ENCODE results near the gene PRPF38B.
"Not testable (repeated sequence)": the region's sequence is repeated elsewhere in the genome, so short reads cannot be mapped to it uniquely, and the experiment has no call there.

PRPF38B gene, protein sequence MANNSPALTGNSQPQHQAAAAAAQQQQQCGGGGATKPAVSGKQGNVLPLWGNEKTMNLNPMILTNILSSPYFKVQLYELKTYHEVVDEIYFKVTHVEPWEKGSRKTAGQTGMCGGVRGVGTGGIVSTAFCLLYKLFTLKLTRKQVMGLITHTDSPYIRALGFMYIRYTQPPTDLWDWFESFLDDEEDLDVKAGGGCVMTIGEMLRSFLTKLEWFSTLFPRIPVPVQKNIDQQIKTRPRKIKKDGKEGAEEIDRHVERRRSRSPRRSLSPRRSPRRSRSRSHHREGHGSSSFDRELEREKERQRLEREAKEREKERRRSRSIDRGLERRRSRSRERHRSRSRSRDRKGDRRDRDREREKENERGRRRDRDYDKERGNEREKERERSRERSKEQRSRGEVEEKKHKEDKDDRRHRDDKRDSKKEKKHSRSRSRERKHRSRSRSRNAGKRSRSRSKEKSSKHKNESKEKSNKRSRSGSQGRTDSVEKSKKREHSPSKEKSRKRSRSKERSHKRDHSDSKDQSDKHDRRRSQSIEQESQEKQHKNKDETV

DNA sequence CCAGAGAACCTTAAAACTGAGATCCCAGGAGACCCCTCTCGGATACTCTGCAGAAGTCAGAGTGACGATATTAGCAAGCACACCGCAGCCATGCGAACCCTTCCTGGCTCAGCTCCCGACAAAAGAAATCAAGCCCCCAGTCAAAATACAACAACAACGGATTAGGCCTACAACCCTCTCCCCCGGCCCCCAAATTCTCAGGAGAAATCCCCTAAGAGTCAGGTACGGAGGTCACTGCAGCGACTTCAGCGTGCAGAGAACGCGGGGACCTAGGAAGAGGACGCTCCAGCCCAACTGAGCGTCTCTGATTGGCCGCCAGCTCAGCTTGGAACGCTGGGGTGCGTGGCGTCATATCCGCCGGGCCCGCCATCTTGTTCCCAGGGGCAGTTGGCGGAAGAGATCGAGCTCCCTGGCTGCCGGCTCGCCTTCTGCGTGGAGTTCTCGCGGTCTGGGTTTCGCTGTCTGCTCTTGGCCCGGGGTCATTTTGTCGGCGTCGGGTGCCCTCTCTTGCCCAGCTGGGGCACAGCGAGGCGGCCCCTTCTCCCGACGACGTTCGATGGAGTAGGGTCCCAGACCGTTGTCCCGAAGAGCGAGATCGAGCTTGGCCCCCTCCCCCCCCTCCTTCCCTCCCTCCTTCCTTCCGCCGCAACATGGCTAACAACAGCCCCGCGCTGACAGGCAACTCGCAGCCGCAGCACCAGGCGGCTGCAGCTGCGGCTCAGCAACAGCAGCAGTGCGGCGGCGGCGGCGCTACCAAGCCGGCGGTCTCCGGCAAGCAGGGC is at the start of gene PRPF38B:
TSS of gene PRPF38B (plus strand) at position 369 of the 782 bp plus-strand sequence. CDS start at position 651, 282 bp downstream.
- peak; percentile 89 for DNase-seq

DNA sequence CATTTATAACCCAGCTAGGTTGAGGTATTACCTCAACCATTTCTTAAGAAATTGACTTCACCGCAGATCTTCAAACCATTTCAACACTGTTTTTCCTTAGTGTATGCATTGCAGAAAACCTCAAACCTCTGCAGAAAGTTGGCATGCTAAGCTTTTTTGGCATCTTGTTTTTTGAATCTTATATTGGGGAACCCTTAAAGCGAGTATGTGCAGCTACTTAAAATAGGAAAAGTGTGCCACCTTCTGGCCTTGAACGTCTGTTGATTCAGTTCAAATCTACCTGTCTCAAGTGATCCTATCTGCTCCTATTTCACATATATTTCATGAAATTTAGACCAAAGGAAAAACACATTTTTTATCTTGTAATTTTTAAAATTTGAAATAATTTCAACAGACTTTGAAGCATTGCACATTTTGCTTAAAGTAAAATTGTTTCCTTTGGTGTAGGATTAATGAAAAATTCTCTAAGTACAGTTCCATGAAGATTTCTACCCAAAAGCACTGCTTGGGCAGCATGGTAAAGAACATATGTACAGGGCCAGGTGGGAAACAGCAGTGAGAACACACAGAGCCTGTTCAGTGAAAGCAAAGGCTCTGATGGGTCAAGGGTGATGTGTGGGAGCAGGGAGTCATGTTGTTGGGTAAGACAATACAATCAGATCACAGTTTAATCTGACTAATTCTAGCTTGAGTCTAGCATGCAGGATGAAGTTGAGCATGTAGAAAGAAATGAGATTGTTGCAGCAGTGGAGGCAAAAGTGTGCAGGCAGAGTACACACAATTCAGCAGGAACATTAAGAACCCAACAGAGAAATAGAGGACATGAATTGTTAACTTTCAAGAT is 48.4 kb upstream of the PRPF38B start:
- DNase-seq, result peak; percentile 27

DNA sequence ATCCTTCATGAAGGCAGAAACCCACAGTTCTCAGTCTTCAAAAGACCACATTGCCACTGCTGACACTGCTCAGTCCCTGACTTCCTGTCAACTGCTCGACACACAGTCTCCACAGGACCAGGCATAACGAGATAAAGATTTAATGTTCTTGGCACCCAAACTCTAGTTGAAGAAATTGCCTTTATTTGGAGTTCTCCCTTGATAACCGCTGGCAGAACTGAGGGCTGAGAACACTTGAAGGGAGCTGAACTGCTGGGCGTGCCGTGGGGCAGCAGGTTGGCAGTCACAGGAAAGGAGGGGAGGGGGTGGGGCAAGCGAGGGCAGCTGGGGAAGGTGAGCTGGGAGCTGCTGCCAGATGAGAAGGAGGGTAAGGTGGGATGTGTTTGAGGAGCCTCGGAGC is 47.1 kb upstream of the PRPF38B start:
- DNase-seq, result peak; percentile 45

DNA sequence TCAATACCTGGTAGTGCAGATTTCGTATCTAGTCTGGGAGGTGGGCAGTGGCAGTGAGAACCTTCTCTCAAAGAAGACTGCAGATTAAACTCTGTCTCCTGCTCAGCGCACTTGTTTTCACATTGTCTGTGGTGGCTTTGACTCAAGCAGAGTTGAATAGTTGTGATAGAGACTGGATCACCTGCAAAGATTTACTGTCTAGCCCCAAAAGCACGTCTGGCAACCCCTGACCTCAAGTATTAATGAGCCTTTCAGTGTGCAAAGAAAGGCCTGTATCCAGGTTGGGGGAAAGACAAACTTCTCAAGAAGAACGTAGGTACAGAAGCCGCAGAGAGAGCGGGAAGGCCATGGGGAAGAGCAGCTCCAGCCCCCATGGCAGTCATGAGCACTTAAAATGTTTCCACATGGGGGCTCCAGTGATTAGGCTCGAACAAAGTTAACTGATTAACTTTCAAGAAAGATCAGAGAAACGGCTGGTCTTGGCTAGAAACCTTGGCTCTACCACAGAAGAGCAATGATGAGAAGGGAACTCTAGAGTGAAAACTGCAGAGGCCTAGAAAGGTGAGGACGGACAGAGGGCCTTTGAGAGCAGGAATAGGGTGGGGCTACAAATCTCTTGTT is 46.4 kb upstream of the PRPF38B start:
- DNase-seq, result no peak

DNA sequence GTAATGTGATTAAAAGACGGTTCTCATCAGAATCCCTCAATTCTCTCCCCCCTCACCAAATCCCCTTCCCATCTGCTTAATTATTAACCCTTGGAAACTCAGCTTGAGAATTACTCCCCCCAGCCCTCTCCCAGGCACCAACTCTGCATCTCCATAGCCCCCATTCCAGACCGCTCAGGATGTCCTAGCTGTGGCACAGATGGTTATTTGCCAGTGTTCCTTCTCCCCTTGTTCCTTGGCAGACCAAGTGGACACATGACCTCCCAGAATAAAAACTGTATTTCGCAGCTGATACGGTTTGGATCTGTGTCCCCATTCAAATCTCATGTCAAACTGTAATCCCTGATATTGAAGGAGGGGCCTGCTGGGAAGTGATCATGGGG is 45.9 kb upstream of the PRPF38B start:
- DNase-seq, result no peak

DNA sequence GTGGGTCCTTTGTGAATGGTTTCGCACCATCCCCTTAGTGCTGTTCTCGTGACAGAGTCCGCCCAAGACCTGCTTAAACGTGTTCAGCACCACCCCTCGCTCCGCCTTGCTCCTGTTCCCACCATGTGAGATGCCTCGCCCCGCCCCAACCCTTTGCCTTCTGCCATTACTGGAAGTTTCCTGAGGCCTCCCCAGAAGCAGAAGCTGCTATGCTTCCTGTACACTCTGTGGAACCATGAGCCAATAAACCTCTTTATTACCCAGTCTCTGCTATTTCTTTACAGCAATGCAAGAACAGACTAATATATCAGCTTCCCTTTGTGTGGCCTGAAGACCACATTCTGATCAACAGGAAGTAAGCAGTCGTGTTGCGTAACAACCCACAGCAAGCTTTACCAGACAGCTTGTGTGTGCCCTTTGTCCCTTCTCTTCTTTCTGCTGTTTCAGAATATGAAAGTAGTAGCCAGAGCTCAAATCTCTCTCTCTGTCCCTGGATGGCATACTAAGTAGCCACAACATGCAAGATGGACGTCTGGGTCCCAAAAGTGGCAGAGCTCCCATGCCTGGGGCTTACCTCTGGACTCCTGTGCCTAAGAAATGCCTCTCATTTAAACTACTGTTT is 45.4 kb upstream of the PRPF38B start:
- DNase-seq, result peak; percentile 97

DNA sequence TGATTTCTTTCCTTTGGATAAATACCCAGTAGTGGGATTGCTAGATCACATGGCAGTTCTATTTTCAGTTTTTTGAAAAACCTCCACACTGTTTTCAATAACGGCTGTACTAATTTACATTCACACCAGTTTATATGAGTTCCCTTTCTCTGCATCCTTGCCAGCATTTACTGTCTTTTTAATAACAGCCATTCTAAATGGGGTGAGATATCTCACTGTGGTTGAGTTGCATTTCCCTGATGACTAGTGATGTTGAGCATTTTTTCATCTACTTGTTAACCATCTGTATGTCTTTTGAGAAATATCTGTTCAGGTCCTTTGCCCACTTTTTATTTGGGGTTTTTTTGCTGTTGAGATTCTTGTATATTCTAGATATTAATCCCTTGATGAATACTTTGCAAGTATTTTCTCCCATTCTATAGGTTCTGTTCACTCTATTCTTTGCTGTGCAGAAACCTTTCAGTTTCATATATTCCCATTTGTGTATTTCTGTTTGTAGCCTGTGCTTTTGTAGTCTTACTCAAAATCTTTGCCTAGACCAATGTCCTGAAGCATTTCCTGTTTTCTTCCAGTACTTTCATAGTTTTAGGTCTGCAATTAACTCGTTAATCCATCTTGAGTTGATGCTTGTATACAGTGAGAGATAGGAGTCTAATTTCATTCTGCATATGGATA is 38.5 kb upstream of the PRPF38B start:
- no peak for DNase-seq

DNA sequence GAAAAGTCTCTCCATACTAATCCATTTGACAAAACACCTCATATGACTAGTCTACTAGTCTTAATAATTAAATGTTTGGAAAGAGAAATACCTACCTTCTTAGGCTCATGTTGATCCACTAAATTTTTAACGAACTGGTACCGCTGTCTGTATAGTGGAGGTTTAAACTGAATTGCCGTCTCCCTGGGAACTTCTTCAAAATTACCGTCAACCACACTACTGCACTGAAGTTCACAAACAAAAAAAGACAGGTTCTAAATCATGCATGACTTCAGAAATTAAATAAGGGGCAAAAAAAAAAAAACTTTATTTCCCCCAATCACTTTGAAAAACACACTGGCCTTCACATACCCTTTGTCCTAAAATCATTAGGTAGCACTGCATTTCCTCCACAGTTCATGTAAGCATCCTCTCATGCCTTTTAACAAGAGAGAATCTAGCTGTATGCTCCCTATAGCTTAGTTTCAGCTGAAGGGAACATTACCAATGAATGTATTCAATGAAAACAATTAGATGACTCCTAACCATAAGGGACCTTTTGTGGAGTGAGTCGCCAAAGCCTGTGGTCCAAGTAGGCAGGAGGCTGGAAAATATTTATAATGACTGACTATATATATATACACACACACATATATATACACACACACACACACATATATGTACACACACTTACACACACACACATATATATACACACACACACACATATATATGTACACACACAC is 34.6 kb upstream of the PRPF38B start:
- DNase-seq, result no peak

DNA sequence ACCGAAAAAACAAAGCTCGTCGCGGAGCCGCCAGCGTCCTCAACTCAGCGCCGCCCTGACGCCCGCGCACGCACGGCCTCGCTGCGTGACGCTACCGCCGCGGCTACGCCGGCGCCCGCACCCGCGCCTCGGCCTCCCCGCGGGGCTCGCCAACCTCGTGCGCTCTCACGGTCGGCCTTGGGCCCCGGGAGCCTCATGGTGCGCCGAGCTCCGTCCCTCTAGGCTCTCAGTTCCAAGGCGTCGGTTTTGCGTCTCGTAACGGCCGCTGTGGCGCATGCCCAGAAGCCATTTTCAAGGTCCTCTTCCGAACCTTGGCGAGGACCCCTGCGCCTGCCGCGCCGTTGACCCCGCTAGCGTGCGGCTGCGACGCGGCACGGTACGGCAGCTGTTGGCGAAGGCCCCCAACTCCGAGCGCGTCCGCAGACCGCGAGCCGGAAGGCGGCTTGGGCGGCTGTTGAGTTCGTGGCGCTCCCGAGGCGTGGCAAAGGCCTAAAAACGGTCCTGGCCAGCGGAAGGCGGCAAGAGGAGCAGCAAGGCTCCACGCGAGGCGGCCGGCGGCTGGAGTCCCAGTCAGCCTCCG is 31.0 kb upstream of the PRPF38B start, which contains the start of gene HENMT1:
TSS of gene HENMT1 (minus strand) at position 64 of the 580 bp plus-strand sequence. CDS start 1,209 bp downstream, outside the sequence.
- peak; percentile 80 for DNase-seq

DNA sequence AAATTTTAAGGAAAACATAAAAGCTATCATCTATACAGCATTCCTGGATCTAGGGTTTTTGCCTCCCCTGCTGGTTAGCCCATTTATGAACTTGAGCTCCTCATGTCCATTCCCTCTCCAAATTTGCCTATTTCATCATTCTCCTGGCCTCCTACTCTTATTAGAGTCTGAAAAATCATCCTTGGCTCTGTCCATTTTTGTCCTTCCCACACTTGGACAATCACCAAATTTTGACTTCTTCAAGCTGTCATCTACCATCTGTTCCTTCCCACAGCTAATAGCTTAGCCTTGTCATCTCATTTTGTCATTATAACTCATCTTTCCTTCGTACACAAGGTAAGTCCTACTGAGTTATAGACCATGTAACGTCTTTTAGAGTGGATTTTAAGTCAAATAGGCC is 29.0 kb upstream of the PRPF38B start:
- no peak for DNase-seq

DNA sequence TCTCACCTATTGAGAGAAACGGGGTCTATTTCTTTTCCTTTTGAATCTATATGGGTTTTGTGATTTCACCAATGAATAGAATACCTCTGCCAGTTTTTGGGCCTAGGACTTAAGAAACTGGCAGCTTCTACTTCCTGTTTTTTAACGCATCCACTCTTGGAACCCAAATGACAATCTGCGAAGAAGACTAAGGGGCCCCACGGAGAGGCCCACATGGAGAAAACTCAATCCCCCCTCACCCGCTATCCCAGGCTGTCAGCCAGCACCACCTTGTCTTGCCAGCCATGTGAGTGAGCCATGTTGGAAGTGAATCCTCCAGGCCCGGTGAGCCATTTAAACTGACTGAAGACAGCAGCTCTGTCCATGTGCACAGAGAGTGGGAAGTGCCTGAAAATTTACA is 27.6 kb upstream of the PRPF38B start:
- no peak for DNase-seq

DNA sequence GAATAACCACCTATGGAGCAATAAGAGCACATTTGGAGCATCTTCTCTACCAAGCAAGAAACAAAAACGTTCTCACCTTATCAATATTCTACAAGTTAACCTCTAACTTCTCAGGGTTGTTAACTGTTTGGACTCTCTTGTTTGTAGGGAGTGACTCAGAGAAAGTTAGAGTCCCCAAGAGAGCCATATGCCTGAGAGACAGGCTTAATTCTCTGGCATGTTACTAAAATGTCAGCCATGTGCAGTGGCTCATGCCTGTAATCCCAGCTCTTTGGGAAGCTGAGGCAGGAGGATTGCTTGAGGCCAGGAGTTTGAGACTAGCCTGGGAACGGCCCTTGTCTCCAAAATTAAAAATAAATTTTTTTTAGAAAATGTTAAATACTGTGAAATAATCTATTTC is 27.0 kb upstream of the PRPF38B start:
- DNase-seq, result no peak

DNA sequence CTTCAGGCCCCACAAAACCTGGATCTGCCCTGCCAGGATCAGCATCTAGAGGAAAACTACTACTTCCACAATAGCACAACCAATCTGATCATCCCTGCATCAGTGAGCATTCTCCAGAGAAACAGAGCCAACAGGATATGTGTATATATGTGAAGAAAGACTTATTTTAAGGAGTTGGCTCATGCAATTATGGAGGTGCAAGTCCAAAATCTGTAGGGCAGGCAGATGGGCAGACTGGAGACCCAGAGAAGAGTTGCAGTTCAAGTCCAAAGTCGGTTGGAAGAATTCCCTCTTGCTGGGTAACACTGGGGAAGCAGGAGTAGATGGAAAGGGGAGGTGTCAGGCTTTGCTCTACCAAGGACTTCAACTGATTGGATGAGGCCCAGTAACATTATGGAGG is 26.3 kb upstream of the PRPF38B start:
- DNase-seq, result no peak

DNA sequence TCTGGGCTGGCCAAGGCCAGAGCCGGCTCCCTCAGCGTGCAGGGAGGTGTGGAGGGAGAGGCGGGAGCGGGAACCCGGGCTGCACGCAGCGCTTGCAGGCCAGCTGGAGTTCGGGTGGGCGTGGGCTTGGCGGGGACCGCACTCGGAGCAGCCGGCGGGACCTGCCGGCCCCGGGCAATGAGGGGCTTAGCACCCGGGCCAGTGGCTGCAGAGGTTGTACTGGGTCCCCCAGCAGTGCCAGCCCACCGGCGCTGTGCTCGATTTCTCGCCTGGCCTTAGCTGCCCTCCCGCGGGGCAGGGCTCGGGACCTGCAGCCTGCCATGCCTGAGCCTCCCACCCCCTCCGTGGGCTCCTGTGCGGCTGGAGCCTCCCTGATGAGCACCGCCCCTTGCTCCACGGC is 24.7 kb upstream of the PRPF38B start:
- DNase-seq, result not testable (repeated sequence)

DNA sequence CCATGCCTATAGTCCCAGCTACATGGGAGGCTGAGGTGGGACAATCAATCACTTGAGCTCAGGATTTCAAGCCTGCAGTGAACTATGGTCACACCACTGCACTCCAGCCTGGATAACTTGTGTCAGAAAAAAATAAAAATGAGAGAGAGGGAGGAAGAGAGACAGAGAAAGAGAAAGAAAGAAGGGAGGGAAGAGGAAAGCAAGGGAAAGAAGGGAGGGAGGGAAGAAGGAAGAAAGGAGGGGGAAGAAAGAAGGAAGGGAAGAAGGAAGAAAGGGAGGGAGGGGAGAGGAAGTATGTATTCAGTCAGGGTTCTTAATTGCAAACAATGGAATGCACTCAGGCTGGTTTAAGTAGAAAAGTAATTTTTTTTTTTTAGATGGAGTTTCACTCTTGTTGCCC is 23.3 kb upstream of the PRPF38B start:
- DNase-seq, result no peak

DNA sequence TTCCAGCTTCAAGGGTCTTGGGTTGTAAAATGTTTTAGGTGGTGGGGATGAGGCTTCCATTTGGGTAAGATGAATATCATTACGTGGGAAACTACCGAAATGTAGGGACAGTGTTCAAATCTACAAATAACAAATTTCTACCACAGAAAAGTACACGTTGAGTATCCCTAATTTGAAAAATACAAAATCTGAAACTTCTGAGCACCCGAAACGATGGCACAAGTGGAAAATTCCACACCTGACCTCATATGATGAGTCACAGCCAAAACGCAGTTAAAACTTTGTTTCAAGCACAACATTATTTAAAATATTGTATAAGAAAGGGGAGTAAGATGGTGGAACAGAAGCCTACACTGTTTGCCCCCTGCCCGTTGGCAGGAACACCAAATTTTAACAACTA is 22.4 kb upstream of the PRPF38B start:
- DNase-seq, result no peak

DNA sequence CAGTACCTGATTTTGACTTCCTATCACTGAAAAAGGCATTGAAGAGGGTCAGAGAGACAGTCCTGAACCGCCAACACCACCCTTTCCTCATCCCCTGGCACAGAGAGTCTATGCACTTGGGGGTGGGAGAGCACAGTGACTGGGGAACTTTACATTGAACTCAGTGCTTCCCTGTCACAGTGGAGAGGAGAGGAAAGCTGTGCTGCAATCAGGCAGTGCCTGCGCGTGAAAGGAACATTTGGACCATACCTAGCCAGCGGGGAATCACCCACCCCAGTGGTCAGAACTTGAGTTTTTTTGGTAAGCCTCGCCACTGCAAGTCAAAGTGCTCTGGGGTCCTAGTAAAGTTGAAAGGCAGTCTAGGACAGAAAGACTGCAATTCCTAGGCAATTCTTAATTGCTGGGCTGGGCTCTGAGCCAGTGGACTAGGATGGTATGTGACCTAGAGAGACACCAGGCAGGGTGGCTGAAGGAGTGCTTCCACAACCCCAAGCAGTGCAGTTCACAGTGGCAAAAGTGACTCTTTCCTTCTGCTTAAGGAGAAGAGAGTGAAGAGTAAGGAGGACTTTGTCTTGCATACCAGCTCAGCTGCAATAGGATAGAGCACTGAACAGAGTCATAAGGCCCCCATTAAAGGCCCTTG is 21.9 kb upstream of the PRPF38B start:
- no peak for DNase-seq

DNA sequence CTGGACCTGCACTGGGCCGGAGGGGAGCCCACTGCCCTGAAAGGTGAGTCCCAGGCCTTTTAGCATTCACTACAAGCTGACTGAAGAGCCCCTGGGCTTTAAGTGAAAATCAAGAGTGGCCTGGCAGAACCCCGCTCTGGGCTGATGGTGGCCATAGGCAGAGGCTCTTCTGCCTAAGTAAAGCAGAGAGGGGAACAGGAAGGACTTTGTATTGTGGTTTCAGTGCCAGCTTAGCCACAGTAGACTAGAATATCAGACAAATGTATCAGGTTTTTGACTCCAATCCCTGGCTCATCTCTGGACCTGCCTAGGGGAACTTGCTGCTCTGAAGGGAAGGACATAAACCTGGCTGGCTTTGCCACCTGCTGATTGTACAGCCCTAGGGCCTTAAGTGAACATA is 21.0 kb upstream of the PRPF38B start:
- DNase-seq, result no peak

DNA sequence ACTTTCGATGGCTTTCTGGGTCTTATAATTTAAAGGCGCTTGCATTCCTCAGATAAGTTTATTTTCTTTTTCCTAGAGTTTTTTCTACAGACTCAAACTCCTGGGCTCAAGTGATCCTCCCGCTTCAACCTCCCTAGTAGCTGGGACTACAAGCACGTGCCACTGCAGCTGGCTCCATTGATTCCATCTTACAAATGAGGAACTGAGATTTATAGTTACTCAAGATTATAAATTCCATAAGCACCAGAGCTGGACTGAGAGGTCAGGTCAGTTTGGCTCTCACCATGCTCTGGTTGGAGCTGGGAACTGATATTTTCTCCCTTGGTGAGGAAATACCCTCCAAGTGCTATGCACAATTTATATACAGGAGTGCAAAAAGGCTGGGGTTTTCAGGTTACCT is 13.4 kb upstream of the PRPF38B start:
- DNase-seq, result no peak
